Thyroid gland (tissue), 4 donors: ENCODE measurements around the gene HLA-DRB1. TPM values are rescaled to one million over a fixed set of nuclear protein-coding genes. Genes with fewer than 3 reads are reported as not detected.
"Not testable (repeated sequence)": the region's sequence is repeated elsewhere in the genome, so short reads cannot be mapped to it uniquely, and the experiment has no call there.

Experiments used
- DNase-seq, 2 donors: peaks; one replicate each; pipeline ENCODE4 v3.0.0-alpha.2; 2019
- H3K27ac ChIP-seq, 3 donors: fragments of 200-600 bp; sonication (generic); 1 replicate in 2 of 3; 2 replicates in 1 of 3; pipeline ENCODE4 v1.5.1; 2016 to 2019; ENCODE audit warnings: mild to moderate bottlenecking in 1 of 3, moderate library complexity in 1 of 3
- H3K27me3 ChIP-seq: fragments of 200-600 bp; sonication (generic); one replicate; pipeline ENCODE4 v1.5.1; 2019
- H3K36me3 ChIP-seq, 2 donors: fragments of 200-600 bp; sonication (generic); one replicate each; pipeline ENCODE4 v1.5.1; 2016 to 2019
- H3K4me1 ChIP-seq, 2 donors: fragments of 200-600 bp; sonication (generic); one replicate each; pipeline ENCODE4 v1.5.1; 2017 to 2019
- H3K4me3 ChIP-seq, 3 donors: fragments of 200-600 bp; sonication (generic); replicated peaks in 1 of 3; 1 replicate in 2 of 3; 2 replicates in 1 of 3; pipeline ENCODE4 v1.5.1; 2016; ENCODE audit warnings: mild to moderate bottlenecking in 1 of 3
- H3K9me3 ChIP-seq: fragments of 200-600 bp; sonication (generic); one replicate; pipeline ENCODE4 v1.5.1; 2017
- CTCF ChIP-seq, 6 experiments: fragments of 200-600 bp in 3 of 6; fragments of 450-650 bp in 3 of 6; sonication (generic) in 3 of 6; IDR thresholded peaks; one replicate each; pipeline ENCODE4 v1.5.1; 2016 to 2019; ENCODE audit warnings: antibody characterized with exemption in 6 of 6, mild to moderate bottlenecking in 2 of 6, inconsistent platforms in 1 of 6, moderate library complexity in 1 of 6
- POLR2A ChIP-seq, 2 donors: fragments of 450-650 bp; IDR thresholded peaks; one replicate each; pipeline ENCODE4 v1.6.1; 2017; ENCODE audit warnings: antibody characterized with exemption in 2 of 2, mild to moderate bottlenecking in 2 of 2, moderate library complexity in 1 of 2
- WGBS, 2 donors: methylation state at CpG; one replicate each; pipeline ENCODE4 v1.1.5; 2017; 5-methylcytosine and 5-hydroxymethylcytosine counted together
- intact Hi-C: fragments of 100-400 bp; cut with DNase I; formaldehyde crosslinking; loops from one replicate; pipeline ENCODE4 v1.15.1; 2023
- total RNA-seq, 4 donors: library from RNA; depleted of rRNA; stranded (reverse); fragments of >200 nt; gene quantifications; one replicate each; pipeline ENCODE4 v1.2.3, GENCODE V29; 2016

The HLA-DRB1 gene
- total RNA-seq, 4 donors from 2014 or later: 17.1 to 28.1 (median 22.8) TPM

- Histone ChIP-seq H3K4me1 (no peaks in the 10 kb centered on the region), H3K4me3 (no peak overlapping the region), H3K9me3 (no peaks in the 10 kb centered on the region), H3K27ac (no peak overlapping the region), H3K36me3 (no peaks in the 10 kb centered on the region), H3K27me3 (no peaks in the 10 kb centered on the region)
- DNase-seq: no peak
- 0 to 13% methylated on average over 2 of the region's 2 CpGs for WGBS, 2 donors
- TF ChIP-seq CTCF (IDR thresholded peaks at IDR 0.05): no peak
- TF ChIP-seq POLR2A (IDR thresholded peaks at IDR 0.05): no peak
- intact Hi-C loops: loop anchor here (10.0 kb wide), 1 partner anchor 59 kb away; no protein-coding TSS in a partner anchor
Measured at GRCh38 chr6:32583527-32583898, 6.1 kb downstream of the HLA-DRB1 start.

GRCh38 chr6:32581315-32582095 lies 8.1 kb downstream of the HLA-DRB1 start:
- H3K36me3 ChIP-seq: no peaks in the 10 kb centered on the region
- no peak for TF ChIP-seq CTCF (IDR thresholded peaks at IDR 0.05)
- TF ChIP-seq POLR2A (IDR thresholded peaks at IDR 0.05): no peak
- WGBS, 2 donors: 22 to 26% methylated on average over 5 to 8 of the region's 8 CpGs
- intact Hi-C loops: loop anchor here (10.0 kb wide), 1 partner anchor 57 kb away; no protein-coding TSS in a partner anchor
- H3K27me3 ChIP-seq: no peaks in the 10 kb centered on the region
- no peaks in the 10 kb centered on the region for H3K9me3 ChIP-seq
- no peak overlapping the region for H3K4me3 ChIP-seq
- H3K4me1 ChIP-seq: no peaks in the 10 kb centered on the region
- no peak overlapping the region for H3K27ac ChIP-seq
- peak; percentile 42 to 71 for DNase-seq

- 67 to 80% methylated on average over 4 of the region's 4 CpGs for WGBS, 2 donors
- TF ChIP-seq POLR2A (IDR thresholded peaks at IDR 0.05) (no peak), CTCF (IDR thresholded peaks at IDR 0.05) (no peak)
- DNase-seq: no peak
- no peaks in the 10 kb centered on the region for H3K9me3 ChIP-seq
- H3K36me3 ChIP-seq: no peaks in the 10 kb centered on the region
- H3K4me3 ChIP-seq: no peak overlapping the region
- intact Hi-C loops: loop anchor here (10.0 kb wide), 1 partner anchor 56 kb away; no protein-coding TSS in a partner anchor
- no peaks in the 10 kb centered on the region for H3K4me1 ChIP-seq
- H3K27me3 ChIP-seq: no peaks in the 10 kb centered on the region
- no peak overlapping the region for H3K27ac ChIP-seq
Measured at GRCh38 chr6:32580593-32580992, 9.1 kb downstream of the HLA-DRB1 start.

GRCh38 chr6:32578962-32579361 lies 10.7 kb downstream of the HLA-DRB1 start:
- Histone ChIP-seq H3K4me1 (no peaks in the 10 kb centered on the region), H3K27me3 (no peaks in the 10 kb centered on the region), H3K27ac (no peak overlapping the region), H3K36me3 (no peaks in the 10 kb centered on the region), H3K9me3 (no peaks in the 10 kb centered on the region), H3K4me3 (no peak overlapping the region)
- intact Hi-C loops: no loop called here
- 0% methylated on average over 3 of the region's 3 CpGs for WGBS, 2 donors
- no peak for TF ChIP-seq CTCF (IDR thresholded peaks at IDR 0.05)
- TF ChIP-seq POLR2A (IDR thresholded peaks at IDR 0.05): no peak
- no peak for DNase-seq

GRCh38 chr6:32577493-32577892 lies 12.2 kb downstream of the HLA-DRB1 start:
- intact Hi-C loops, DNase-seq: not testable (repeated sequence)

More at GRCh38 chr6:32577493-32577892, 12.2 kb downstream of the HLA-DRB1 start:
- not testable (repeated sequence) for H3K27ac ChIP-seq, H3K9me3 ChIP-seq, H3K27me3 ChIP-seq, H3K36me3 ChIP-seq, H3K4me1 ChIP-seq, H3K4me3 ChIP-seq
- 19 to 22% methylated on average over 5 of the region's 5 CpGs for WGBS, 2 donors
